RPMI8226 (cell line): ENCODE results near the gene SLN.

Experiments used
- DNase-seq: peaks from one replicate; pipeline ENCODE4 v3.0.0-alpha.2; 2015

The SLN gene

DNA sequence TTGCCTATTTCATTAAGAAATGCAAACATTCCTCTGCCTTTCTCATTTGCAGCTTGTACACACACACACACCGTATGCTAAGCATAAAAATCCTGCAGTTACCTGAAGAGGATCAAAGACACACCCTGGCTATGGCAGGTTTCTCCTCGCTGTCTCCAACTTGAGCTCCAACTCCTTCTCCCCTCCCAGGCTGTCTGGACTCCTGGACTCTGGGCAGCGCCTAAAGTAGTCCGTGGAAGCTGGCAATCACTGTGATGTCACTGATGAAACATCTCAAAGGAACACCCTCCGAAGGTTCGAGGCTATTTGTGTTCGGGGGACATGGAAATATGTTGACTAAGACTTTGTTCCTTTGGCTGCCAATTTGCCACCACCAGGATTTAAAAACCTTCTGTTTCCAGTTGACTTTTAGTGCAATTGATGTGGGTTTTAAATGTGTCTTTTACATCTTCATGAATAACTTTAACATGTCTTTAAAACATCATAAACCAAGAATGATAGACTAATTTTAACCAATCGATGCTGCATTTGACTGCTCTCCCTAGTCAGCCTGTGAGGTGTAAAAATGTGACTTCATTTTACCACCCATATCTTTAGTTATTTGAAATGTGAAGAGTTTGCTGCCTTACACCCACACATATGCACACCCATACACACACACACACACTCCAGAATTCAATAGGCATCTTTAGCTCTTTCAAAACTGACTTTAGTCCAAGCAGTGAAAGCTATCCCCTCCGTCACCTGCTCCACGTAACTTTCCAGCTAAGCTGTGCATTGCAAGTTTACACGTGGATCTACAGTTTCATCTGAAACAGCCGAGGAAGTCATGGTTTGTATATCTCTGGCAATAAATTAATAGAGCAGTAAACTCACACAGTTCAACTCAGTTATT lies at the start of gene SLN:
TSS of gene SLN (minus strand) at position 196 of the 895 bp plus-strand sequence.
- DNase-seq, result no peak

DNA sequence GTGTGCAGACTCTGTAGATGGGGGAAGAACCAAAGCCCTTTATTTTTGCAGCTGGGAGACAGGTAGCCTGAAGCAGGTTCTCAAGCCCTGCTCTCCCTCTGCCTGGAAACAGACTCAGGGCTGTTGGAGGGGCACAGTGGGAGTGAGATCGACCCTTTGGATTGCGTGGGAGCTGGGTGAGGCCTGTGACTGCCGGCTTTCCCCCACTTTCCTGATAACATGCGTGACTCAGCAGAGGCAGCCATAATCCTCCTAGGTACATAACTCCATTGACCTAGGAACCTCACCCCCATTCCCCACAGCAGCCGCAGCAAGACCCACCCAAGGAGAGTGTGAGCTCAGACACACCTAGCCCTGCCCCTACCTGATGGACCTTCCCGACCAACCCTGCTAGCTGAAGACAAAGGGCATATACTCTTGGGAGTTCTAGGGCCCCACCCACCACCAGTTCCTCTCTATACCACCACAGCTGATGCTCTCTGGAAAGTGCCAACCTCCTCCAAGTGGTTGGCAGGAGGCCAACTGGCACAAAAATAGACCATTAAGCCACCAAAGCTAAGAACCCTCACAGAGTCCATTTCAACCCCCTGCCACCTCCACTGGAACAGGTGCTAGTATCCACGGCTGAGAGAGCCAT lies 47.0 kb upstream of the SLN start:
- DNase-seq, result peak; percentile 72

DNA sequence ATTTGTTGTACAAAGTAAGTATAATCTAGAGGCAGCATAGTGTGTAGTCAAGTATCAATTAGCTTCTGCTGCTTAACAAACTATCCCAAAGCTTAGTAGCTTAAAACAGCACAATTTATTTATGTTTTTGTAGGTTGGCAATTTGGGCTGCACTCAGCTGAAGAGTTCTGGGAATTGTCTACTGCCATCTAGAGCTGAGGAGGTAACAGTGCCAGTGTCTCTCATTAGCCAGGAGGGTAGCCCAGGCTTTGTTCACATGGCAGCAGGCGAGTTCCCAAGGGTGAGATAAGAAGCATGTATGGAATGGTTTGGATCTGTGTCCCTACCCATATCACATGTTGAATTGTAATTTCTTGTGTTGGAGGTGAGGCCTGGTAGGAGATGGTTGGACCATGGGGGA lies 45.8 kb upstream of the SLN start:
- DNase-seq, result no peak

DNA sequence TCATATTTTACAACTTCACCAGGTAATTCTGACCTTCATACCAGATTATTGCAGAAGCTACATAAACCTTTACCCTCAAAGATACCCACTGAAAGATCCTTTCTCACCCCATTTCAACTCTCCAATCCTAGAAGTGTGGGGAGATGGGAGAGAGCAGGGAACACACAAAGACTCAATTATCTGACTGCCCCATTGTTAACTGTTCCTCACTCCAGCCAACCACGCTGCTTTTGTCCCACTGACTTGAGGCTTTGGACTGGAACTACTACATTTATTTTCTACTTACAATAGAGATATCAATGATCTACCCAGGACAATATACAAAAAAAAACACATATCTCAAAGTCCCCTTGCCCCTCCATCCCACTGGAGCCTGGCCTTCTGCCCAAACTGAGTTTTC lies 44.7 kb upstream of the SLN start:
- DNase-seq, result no peak

DNA sequence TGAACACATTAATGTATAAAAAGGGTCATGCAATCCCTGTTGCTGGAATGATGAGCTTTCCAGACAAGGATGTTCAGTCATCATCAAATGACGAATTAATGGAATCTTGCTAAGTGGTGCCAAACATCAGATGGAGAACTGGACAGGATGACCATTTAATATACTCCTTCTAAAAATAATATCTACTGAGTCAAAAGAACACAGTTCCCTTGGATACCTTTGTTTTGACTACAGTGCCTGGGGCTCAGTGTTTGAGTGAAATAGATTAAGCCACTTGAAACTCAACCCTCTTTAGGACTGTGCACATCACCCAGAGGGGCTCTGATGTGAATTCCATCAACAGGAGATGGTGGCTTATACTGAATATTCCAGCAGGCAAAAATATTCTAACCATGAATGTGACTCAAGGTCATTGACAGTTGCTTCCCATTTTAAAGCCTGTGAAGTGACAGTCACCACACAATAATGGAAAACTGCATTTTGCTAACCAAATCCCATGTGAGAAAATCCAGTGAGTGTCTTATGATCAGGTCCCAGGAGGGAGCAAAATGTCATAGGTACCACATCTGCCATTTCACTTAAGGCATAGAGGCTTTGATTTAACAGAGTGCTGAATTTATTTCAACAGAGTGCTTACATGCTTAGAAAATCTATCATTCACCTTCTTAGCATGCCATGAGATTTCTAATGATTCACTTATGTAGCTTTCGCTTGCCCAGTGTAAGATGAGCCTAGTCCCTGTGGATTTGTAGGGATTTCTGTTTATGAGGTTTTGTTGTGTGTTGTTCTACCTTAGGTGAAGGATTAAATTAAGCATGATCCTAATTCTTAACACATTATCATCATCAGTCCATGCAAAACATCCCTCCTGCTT lies 41.3 kb upstream of the SLN start:
- DNase-seq, result no peak

DNA sequence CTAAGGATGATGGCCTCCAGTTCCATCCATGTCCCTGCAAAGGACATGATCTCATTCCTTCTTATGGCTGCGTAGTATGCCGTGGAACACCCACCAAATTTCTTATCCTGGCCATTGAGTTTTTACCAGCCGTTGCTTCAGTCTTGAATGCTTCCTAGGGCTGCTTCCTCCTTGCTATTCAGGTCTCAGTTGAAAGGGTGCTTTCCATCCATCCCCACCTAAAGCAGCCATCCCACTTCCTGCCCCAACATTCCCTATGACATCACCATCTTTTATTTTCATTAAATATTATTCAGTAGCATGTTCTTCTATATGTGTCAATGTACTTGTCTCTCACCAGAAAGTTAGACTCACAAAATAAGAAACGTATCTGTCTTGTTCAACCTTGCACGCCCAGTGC lies 40.7 kb upstream of the SLN start:
- no peak for DNase-seq

DNA sequence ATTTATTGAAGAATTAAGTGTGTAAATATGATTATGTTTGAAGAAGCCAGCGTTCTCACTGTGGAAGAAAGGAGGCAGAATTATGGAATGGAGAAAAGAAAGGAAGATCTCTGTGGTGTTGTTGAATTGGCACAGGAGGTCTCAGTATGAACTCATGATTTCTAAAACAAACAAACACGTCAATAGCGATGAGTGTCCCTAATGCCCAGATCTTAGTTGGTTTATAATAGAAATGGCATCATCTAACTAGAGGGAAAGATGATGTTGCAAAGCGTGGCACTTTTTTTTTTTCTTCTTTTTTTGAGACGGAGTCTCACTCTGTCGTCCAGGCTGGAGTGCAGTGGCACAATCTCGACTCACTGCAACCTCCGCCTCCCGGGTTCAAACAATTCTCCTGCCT lies 39.2 kb upstream of the SLN start:
- DNase-seq, result no peak

DNA sequence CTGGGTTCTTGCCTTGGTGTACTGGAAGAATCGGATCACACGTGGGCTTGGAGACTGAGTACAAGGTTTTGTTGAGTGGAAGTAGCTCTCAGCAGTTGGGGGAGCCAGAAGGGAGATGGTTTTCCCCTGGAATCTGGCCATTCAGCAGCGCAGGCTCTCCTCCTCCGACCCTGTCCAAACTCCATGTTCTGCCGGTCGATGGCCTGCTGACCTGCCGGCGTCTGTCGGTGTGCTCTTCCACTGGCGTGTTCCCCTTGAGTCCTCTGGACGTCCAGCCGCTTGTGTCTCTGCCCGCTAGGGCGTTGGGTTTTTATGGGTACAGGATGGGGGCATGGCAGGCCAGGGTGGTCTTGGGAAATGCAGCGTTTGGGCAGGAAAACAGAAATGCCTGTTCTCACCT lies 38.5 kb upstream of the SLN start:
- no peak for DNase-seq

DNA sequence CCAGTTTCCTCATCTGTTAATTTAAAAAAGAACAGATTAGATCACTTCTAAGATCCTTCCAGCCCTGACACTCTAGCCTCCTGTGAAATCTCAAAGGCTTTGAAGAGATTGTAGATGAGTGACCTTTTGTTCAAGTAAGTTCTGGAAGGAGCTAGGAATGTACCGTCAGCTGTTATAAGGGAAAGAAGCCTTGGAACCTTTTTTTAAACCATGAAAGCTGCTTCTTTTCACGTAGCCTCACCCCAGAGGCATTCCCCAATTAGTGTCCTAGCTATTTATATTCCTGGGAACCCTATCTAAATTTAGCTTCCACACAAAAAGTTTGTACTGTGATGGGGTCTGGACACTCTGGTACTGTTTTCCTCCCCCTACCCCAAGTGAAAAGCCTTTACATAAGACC lies 35.8 kb upstream of the SLN start:
- no peak for DNase-seq

DNA sequence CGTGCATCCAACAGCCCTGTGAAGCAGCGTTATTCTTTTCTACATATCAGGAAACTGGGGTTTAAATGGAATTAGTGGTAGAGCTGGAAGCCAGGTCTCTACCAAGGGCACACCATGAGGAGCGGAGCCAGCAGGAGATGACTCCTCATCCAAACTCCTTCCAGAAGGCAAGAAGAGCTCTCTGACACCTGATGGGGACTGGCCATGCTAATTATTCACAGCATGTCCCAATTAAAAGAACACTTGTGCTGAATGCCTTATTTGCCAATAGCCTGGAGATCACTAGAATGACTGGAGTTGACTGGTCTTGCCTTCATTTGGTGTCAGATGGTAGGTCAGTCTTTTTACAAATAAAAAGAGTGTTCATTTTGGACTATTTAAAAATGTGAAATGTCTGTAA lies 32.9 kb upstream of the SLN start:
- DNase-seq, result no peak

DNA sequence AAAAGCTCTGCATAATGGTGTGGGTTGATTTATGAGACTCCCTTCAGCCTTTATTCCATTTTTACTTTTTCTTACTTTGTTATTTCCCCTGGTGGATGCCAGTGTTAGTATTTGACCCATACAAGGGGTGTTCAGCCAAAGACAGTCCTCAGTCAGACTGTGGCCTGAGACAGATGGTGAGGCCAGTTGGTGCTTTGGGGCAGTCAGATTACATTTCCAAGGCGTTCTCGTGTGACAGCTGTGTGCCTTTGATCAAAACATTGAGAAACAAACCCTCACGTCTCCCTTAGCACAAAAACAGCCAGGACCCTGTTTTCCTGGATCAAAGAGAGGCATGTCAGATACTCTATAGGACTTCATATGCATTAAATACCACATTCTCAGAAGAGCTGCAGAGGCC lies 31.3 kb upstream of the SLN start:
- DNase-seq, result no peak

DNA sequence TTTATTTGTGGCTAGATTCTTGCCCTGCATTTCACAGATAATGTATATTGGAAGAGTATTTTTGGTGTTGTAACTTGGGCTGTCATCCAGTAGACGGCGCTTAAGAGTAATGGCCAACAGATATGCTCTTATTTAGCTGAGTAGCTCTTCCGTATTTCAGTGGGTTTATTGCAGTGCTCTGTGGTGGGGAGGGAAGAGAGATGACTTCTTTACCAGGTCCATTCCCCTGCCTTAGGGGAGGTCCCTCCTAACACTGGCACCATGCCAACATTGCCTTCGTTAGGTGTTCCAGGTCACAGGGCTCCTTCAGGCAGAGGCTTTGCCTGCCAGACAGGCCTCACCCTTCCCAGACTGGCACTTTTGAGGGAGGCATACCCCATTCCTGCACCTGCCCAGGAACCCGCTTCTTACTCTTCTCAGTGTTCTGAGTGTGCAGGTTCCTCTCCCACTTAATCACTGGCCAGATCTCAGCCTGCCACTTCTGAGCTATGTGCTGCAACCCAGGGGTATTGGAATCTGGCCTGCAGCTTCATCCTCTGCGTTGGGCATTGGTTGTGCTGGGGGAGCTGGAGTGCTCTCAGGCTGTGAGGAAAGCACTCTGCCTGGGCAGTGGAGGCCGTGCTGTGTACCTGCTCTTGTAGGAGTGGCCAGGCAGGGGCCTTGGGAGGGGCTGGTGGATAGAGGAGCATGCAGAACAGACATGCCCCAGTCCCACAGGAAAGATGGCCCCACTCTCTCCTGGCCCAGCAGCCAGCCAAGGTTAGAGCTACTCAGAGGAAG lies 29.4 kb upstream of the SLN start:
- DNase-seq, result peak; percentile 49

DNA sequence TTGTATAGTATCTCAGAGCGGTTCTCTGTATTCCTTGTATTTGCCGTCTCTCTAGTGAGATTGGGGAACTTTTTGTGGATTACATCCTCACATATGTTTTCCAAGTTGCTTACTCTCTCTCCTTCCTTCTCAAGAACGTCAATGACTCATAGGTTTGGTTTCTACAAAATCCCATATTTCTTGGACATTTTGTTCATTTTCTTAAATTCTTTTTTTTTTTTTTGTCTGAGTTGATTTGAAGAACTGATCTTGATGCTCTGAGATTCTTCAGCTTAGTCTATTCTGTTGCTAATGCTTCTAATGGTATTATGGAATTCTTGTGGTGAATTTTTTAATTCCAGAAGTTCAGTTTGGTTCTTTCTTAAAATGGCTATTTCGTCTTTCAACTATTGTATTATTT lies 28.4 kb upstream of the SLN start:
- no peak for DNase-seq

DNA sequence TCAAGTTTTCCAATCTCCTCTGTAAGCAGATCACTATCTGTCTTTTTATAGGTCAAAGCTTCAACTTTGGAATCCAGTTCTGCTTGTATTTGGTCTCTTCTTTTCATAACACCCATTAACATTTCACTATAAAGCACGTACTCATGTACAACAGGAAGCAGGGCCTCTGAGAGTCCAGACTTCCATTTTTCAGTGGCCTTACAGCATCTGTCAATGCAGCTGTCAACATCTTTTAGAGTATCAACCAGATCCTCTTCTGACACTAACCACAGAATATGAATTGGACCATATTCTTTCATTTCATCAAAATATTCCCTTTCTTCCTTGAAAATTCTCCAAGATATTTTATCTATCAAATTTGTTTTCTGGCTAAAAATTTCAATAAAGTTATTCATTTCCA lies 24.7 kb upstream of the SLN start:
- no peak for DNase-seq

DNA sequence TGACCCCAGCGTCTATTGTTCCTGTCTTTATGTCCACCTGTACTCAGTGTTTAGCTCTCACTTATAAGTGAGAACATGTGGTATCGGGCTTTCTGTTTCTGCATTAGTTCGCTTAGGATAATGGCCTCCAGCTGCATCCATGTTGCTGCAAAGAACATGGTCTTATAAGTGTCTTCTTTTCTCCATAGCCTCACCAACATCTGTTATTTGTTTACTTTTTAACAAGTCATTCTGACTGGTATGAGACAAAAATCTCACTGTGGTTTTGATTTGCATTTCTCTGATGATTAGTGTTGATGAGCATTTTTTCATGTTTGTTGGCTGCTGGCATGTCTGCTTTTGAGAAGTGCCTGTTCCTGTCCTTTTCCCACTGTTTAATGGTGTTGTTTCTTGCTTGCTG lies 21.7 kb upstream of the SLN start:
- no peak for DNase-seq

DNA sequence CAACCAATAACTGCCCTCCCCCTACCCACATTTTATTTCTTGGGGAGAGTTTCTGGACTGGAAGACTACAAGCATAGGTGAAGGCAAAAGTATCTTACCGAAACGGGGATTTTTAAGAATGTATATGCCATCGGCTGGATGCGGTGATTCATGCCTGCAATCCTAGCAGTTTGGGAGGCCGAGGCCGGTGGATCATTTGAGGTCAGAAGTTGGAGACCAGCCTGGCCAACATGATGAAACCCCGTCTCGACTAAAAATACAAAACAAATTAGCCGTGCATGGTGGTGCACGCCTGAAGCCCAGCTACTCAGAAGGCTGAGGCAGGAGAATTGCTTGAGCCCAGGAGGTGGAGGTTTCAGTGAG lies 20.8 kb upstream of the SLN start:
- DNase-seq, result no peak

DNA sequence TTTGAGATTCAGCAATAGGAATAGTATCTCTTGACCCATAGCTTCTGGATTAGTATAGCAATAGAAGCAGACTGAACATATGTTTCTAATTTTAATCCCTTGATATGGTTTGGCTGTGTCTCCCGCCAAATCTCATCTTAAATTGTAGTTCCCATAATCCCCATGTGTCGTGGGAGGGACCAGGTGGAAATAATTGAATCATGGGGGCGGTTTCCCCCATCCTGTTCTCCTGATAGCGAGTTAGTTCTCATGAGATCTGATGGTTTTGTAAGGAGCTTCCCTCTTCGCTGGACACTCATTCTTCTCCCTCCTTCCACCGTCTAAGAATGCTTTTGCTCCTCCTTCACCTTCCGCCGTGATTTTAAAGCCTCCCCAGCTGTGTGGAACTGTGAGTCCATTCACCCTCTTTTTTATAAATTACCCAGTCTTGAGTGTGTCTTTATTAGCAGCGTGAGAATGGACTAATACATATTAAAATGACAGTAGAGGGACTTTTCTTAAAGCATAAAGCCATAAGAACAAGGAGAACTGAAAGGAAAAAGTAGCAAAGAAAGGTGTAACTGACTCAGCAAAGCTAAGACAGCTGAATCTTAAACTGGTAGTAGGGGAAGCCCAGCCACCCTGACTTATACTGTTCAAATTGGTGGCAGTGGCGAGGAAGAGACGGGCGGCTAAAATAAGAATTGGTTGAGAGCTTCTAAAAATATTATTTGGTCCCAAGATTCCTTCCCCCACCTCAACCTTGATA lies 20.3 kb upstream of the SLN start:
- DNase-seq, result peak; percentile 44

DNA sequence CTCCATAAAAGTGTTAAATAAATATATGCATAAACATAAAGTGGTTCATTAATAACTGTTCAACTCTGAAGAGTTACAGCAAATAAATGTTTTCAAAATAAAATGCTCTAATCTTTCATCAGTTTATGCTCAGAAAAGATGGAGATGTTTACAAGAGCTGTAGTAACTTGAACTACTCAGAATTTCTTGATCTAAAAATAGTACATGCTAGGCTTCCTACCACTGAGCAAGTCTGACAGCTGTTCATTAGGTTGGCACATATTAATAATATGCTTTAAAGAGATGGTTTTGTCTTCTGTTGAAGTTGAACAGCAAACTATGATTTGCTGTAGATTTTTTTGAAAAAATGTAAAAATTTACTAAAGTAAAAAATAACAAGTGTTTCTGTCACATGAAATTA lies 10.8 kb upstream of the SLN start:
- no peak for DNase-seq

DNA sequence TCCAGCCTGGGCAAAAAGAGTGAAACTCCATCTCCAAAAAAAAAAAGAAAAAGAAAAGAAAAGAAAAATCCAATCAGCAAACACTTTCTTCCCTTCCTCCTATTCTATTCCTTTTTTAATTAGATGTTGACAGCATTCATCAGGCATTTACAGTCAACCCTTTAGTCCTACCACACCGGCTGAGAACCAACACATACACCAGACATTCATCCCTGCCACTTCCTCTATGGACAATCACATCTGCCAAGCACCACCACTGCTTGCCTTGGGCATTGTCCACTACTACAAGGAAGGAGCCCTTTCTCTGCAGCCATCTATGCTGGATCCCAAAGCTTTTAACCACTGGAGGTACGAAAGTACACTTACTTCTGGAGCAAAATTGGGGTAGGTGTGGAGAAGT lies 9.4 kb upstream of the SLN start:
- DNase-seq, result no peak

DNA sequence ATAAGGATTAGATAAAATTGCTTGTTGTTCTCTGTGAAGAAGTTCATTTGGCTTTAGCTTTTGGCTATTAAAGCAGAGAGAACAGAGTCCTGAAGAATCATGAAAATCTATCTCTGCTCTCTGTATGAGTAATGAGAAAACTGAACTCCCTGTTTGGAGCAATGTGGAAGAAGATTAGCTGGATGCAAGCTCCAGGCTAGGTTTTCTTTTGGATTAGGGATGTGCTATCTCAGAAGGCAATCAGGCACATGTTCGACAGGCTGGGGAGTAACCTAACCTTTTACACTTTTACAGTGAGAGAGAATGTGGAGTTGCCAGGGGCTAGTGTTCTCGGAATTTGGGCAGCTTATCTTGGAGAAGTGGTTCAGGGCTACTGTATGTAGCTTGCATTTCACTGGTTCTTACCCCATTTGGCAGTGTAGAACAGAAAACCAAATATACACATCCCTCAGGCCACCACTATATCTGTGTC lies 8.5 kb upstream of the SLN start:
- DNase-seq, result no peak

DNA sequence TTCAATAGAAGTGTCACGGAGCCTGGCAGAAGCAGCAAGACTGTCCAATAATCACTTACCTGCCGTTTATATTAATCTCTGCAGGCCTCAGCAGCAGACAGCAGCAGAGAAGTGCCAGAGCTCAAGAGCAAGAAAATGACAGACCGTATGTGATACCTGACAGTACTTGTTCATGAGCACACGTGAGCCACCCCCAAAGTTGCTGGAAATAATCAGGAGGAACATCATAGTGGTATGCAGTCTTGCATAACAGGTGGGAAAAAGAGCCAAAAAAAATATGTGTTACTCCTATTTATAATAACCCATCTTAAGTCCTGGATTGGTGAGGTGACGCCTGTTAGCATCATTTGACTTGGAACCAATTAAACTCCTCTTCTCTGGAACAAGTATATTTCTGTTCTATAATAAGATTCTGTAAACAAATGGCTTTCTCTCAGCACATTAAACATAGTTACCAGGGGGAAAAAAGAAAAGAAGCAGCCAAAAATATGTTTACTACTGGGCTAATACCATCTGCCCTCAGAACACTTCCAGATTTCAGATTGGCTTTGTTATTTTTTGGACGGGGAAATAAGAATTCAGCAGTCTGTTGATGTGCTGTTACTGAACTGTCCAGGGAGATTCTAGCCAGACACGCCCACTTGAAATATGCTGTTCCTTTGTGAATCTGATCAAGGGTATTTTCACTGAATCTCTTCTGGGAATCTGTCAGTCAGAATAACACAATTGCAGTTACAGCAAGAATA lies 7.9 kb upstream of the SLN start:
- no peak for DNase-seq
